Liver (tissue), 9 donors: ENCODE results near the gene MNAT1. TPM values are rescaled to one million over a fixed set of nuclear protein-coding genes. Genes with fewer than 3 reads are reported as not detected.

Experiments
- DNase-seq: peaks from one replicate; pipeline ENCODE4 v3.0.0-alpha.2; 2017; ENCODE audit warnings: low spot score
- H3K27ac ChIP-seq, 2 donors: one replicate each; pipeline ENCODE4 v1.7.0; 2013; ENCODE audit warnings: inconsistent platforms in 2 of 2, low read length in 2 of 2, control low read depth in 1 of 2, low read depth in 1 of 2, mild to moderate bottlenecking in 1 of 2
- H3K27me3 ChIP-seq, 4 donors: one replicate each; pipeline versions ENCODE4 v1.6.1 to v1.7.0; 2013; ENCODE audit warnings: low read length in 3 of 4, inconsistent platforms in 1 of 4, mild to moderate bottlenecking in 1 of 4, moderate library complexity in 1 of 4; ENCODE audit not compliant: control insufficient read depth in 4 of 4, insufficient read depth in 4 of 4
- H3K36me3 ChIP-seq, 4 donors: one replicate each; pipeline versions ENCODE4 v1.6.1 to v1.7.0; 2013; ENCODE audit warnings: low read length in 3 of 4, mild to moderate bottlenecking in 3 of 4, low read depth in 1 of 4, moderate library complexity in 1 of 4; ENCODE audit not compliant: control insufficient read depth in 4 of 4, insufficient read depth in 3 of 4
- H3K4me1 ChIP-seq, 4 donors: one replicate each; pipeline versions ENCODE4 v1.6.1 to v1.7.0; 2013; ENCODE audit warnings: low read length in 3 of 4, mild to moderate bottlenecking in 3 of 4, moderate library complexity in 1 of 4; ENCODE audit not compliant: control insufficient read depth in 4 of 4, insufficient read depth in 4 of 4
- H3K4me3 ChIP-seq, 3 donors: one replicate each; pipeline versions ENCODE4 v1.6.1 to v1.7.0; 2013; ENCODE audit warnings: low read length in 3 of 3, control low read depth in 1 of 3, low read depth in 1 of 3, mild to moderate bottlenecking in 1 of 3
- H3K9ac ChIP-seq, 2 donors: one replicate each; pipeline ENCODE4 v1.7.0; 2013; ENCODE audit warnings: low read length in 2 of 2, mild to moderate bottlenecking in 2 of 2, moderate library complexity in 2 of 2, control low read depth in 1 of 2, low read depth in 1 of 2
- H3K9me3 ChIP-seq, 4 donors: one replicate each; pipeline versions ENCODE4 v1.6.1 to v1.7.0; 2013; ENCODE audit warnings: low read length in 3 of 4; ENCODE audit not compliant: control insufficient read depth in 4 of 4
- EGR1 ChIP-seq, 2 donors: IDR thresholded peaks; 2 replicates each; pipeline ENCODE4 v1.6.1; 2016 to 2018; ENCODE audit warnings: antibody characterized with exemption in 2 of 2, low read depth in 2 of 2
- FOXA1 ChIP-seq: IDR thresholded peaks from 2 replicates; pipeline ENCODE4 v1.6.1; 2016; ENCODE audit warnings: antibody characterized with exemption
- FOXA2 ChIP-seq: IDR thresholded peaks from 2 replicates; pipeline ENCODE4 v1.6.1; 2016; ENCODE audit warnings: antibody characterized with exemption
- GABPA ChIP-seq, 2 donors: IDR thresholded peaks in 1 of 2; conservative IDR thresholded peaks in 1 of 2; 2 replicates each; pipeline ENCODE4 v1.6.1; 2016; ENCODE audit warnings: antibody characterized with exemption in 2 of 2, mild to moderate bottlenecking in 1 of 2, moderate library complexity in 1 of 2
- HNF4A ChIP-seq, 2 donors: conservative IDR thresholded peaks; 2 replicates each; pipeline ENCODE4 v1.6.1; 2016; ENCODE audit warnings: antibody characterized with exemption in 2 of 2, mild to moderate bottlenecking in 2 of 2
- HNF4G ChIP-seq: IDR thresholded peaks from 2 replicates; pipeline ENCODE4 v1.6.1; 2016; ENCODE audit warnings: antibody characterized with exemption
- NR2F2 ChIP-seq: IDR thresholded peaks from 2 replicates; pipeline ENCODE4 v1.6.1; 2016; ENCODE audit warnings: antibody characterized with exemption
- RAD21 ChIP-seq, 2 donors: IDR thresholded peaks; 2 replicates each; pipeline ENCODE4 v1.6.1; 2016; ENCODE audit warnings: antibody characterized with exemption in 2 of 2, mild to moderate bottlenecking in 2 of 2
- REST ChIP-seq: IDR thresholded peaks from 2 replicates; pipeline ENCODE4 v1.6.1; 2016; ENCODE audit warnings: antibody characterized with exemption, mild to moderate bottlenecking
- RXRA ChIP-seq, 2 donors: IDR thresholded peaks; 2 replicates each; pipeline ENCODE4 v1.6.1; 2017 to 2018; ENCODE audit warnings: antibody characterized with exemption in 2 of 2, mild to moderate bottlenecking in 1 of 2
- SP1 ChIP-seq: IDR thresholded peaks from 2 replicates; pipeline ENCODE4 v1.6.1; 2018; ENCODE audit warnings: antibody characterized with exemption, mild to moderate bottlenecking
- TAF1 ChIP-seq: conservative IDR thresholded peaks from 2 replicates; pipeline ENCODE4 v1.6.1; 2016; ENCODE audit warnings: antibody characterized with exemption, mild to moderate bottlenecking
- YY1 ChIP-seq: IDR thresholded peaks from 2 replicates; pipeline ENCODE4 v1.6.1; 2016; ENCODE audit warnings: antibody characterized with exemption, mild to moderate bottlenecking
- ZBTB33 ChIP-seq: IDR thresholded peaks from 2 replicates; pipeline ENCODE4 v1.6.1; 2016; ENCODE audit warnings: antibody characterized with exemption
- polyA plus RNA-seq, 2 donors: library from polyadenylated mRNA; stranded (reverse) in 1 of 2; unstranded in 1 of 2; fragments of 200-250 nt in 1 of 2; fragments of >200 nt in 1 of 2; fragmentation: Nextera tagmentation in 1 of 2; extraction: Ambion mirVana in 1 of 2; gene quantifications; one replicate each; pipeline versions ENCODE4 v1.2.1 to v1.2.3, GENCODE V29; 2013 to 2015
- total RNA-seq, 2 donors: library from RNA; depleted of rRNA; stranded (reverse); fragments of >200 nt; gene quantifications; one replicate each; pipeline ENCODE4 v1.2.3, GENCODE V29; 2014
- TF ChIP-seq, protein P1 (sequence below): fragments of 150-350 bp; IDR thresholded peaks from 2 replicates; pipeline ENCODE4 v1.5.1; 2017; ENCODE audit warnings: improper control_type of control experiment, low read depth, low read length; ENCODE audit not compliant: missing input control
- TF ChIP-seq, protein P2 (sequence below): IDR thresholded peaks from 2 replicates; pipeline ENCODE4 v1.6.1; 2016; ENCODE audit warnings: antibody characterized with exemption
- TF ChIP-seq, protein P3 (sequence below): IDR thresholded peaks from 2 replicates; pipeline ENCODE4 v1.6.1; 2016; ENCODE audit warnings: antibody characterized with exemption
- donor health status: healthy.
- donor health status: healthy.
- donor health status: healthy.
- donor health status: healthy.
- donor health status: healthy.

The MNAT1 gene
- total and polyA plus RNA-seq, 4 donors = 8.9 to 18.5 (median 14.6) TPM

DNA sequence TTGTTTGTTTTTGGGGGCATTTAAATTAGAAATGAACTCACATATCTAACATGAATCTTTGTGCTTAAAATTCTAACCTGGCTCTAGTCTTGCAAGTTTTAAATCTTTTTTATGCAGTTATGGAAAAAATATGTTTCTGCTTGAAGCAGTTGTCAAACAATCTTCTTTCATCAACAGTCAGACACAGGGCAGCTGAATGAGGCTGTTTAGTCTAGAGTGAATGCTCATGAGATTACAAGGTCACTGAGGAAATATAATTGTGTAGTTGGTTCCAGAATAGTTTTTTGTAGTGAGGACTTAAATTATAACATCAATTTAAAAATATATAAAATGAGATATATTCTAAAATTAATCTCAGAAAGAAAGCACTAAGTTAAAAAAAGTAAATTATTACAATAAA is 169.8 kb downstream of the MNAT1 start:
- H3K36me3 ChIP-seq = no peaks in the 10 kb centered on the region
- TF ChIP-seq EGR1 (IDR thresholded peaks at IDR 0.05; ENCODE audit: low read depth in 2 of 2) (no peak), NR2F2 (no peak), RXRA (IDR thresholded peaks at IDR 0.05) (no peak), RAD21 (IDR thresholded peaks at IDR 0.05) (no peak)
- no peaks in the 10 kb centered on the region for H3K9me3 ChIP-seq
- DNase-seq = no peak
- H3K4me1 ChIP-seq = no peaks in the 10 kb centered on the region
- no peak overlapping the region for H3K4me3 ChIP-seq
- no peaks in the 10 kb centered on the region for H3K27me3 ChIP-seq
- H3K27ac ChIP-seq = no peak overlapping the region
- H3K9ac ChIP-seq = no peak overlapping the region

GRCh38 chr14:60905923-60906322 is 171.4 kb downstream of the MNAT1 start:
- TF ChIP-seq FOXA2 (no peak), ZBTB33 (no peak), EGR1 (IDR thresholded peaks at IDR 0.05; ENCODE audit: low read depth in 2 of 2) (no peak), RXRA (IDR thresholded peaks at IDR 0.05) (no peak), GABPA (IDR thresholded peaks at IDR 0.05 in 1 of 2, conservative IDR thresholded peaks at IDR 0.05 in 1 of 2) (no peak), REST (no peak), TAF1 (no peak), HNF4G (no peak), HNF4A (conservative IDR thresholded peaks at IDR 0.05) (no peak), NR2F2 (no peak), RAD21 (IDR thresholded peaks at IDR 0.05) (no peak), YY1 (no peak), SP1 (no peak), FOXA1 (no peak)
- TF ChIP-seq, protein P1, sequence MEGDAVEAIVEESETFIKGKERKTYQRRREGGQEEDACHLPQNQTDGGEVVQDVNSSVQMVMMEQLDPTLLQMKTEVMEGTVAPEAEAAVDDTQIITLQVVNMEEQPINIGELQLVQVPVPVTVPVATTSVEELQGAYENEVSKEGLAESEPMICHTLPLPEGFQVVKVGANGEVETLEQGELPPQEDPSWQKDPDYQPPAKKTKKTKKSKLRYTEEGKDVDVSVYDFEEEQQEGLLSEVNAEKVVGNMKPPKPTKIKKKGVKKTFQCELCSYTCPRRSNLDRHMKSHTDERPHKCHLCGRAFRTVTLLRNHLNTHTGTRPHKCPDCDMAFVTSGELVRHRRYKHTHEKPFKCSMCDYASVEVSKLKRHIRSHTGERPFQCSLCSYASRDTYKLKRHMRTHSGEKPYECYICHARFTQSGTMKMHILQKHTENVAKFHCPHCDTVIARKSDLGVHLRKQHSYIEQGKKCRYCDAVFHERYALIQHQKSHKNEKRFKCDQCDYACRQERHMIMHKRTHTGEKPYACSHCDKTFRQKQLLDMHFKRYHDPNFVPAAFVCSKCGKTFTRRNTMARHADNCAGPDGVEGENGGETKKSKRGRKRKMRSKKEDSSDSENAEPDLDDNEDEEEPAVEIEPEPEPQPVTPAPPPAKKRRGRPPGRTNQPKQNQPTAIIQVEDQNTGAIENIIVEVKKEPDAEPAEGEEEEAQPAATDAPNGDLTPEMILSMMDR = no peak
- TF ChIP-seq, protein P2, sequence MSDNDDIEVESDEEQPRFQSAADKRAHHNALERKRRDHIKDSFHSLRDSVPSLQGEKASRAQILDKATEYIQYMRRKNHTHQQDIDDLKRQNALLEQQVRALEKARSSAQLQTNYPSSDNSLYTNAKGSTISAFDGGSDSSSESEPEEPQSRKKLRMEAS = no peak
- TF ChIP-seq, protein P3, sequence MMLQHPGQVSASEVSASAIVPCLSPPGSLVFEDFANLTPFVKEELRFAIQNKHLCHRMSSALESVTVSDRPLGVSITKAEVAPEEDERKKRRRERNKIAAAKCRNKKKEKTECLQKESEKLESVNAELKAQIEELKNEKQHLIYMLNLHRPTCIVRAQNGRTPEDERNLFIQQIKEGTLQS = no peak
- Histone ChIP-seq H3K27ac (no peak overlapping the region), H3K36me3 (no peaks in the 10 kb centered on the region), H3K4me1 (no peaks in the 10 kb centered on the region), H3K9me3 (no peaks in the 10 kb centered on the region), H3K4me3 (no peak overlapping the region), H3K9ac (no peak overlapping the region), H3K27me3 (no peaks in the 10 kb centered on the region)
- no peak for DNase-seq
